Parathyroid adenoma (tissue), 2 donors: Measurements from ENCODE around the gene DPYSL4.

Experiments used
- H2AFZ ChIP-seq: fragments of 300-600 bp; sonication (generic); one replicate; pipeline ENCODE4 v1.7.0; 2017; ENCODE audit warnings: antibody characterized with exemption, mild to moderate bottlenecking
- H3K27ac ChIP-seq: fragments of 300-600 bp; sonication (generic); one replicate; pipeline ENCODE4 v1.7.0; 2017
- H3K27me3 ChIP-seq: fragments of 300-600 bp; sonication (generic); one replicate; pipeline ENCODE4 v1.7.0; 2017; ENCODE audit warnings: low read length; ENCODE audit not compliant: control insufficient read depth, insufficient read depth
- H3K36me3 ChIP-seq: fragments of 300-600 bp; sonication (generic); one replicate; pipeline ENCODE4 v1.7.0; 2017; ENCODE audit warnings: low read length; ENCODE audit not compliant: control insufficient read depth, insufficient read depth
- H3K4me1 ChIP-seq: fragments of 300-600 bp; sonication (generic); one replicate; pipeline ENCODE4 v1.7.0; 2017; ENCODE audit warnings: control low read depth
- H3K4me2 ChIP-seq: fragments of 300-600 bp; sonication (generic); one replicate; pipeline ENCODE4 v1.7.0; 2017; ENCODE audit warnings: low read length
- H3K4me3 ChIP-seq: fragments of 300-600 bp; sonication (generic); one replicate; pipeline ENCODE4 v1.7.0; 2017; ENCODE audit warnings: low read depth, low read length
- H3K79me2 ChIP-seq: fragments of 300-600 bp; sonication (generic); one replicate; pipeline ENCODE4 v1.7.0; 2017; ENCODE audit warnings: control low read depth
- H3K9ac ChIP-seq: fragments of 300-600 bp; sonication (generic); one replicate; pipeline ENCODE4 v1.7.0; 2017; ENCODE audit warnings: mild to moderate bottlenecking
- H3K9me3 ChIP-seq: fragments of 300-600 bp; sonication (generic); one replicate; pipeline ENCODE4 v1.7.0; 2017; ENCODE audit warnings: low read length; ENCODE audit not compliant: control insufficient read depth
- TF ChIP-seq, protein P1 (sequence below): fragments of 300-600 bp; sonication (generic); IDR thresholded peaks from one replicate; pipeline ENCODE4 v1.7.0; 2017; ENCODE audit warnings: antibody characterized with exemption, mild to moderate bottlenecking
- donor health status: primary hyperparathyroidism.

DPYSL4 gene

DNA sequence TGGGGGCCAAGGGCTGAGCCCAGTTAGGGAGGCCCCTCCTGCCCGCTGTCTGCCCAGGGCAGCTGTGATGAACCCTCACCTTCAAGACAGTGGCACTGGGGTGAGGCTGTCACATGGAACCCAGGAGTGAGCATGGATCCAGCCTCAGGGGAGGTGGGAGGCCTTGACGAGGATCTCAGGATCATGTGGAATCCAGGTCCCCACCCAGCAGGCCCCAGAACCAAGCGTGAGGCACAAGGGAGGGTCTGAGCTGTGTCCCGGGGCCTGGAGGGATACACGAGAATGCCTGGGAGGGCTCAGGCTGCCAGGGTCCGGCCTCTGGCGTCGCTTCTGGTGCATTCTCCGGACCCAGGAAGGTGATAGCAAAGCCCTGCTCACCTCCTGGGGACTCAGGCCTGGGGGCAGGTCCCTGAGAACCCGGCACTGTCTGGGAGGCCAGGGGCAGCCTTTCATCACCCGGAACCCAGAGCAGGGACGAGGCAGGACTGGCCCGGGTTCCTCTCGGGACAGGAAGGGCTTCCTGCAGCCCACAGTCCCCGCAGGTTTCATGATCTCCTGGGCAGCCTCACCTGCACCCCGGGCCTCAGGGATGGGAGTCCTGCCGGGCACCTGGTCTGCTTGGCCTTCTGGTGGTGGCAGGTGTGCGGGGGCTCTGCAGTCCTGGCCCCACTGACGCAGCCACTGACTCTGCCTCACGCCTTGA is 17.5 kb downstream of the DPYSL4 start:
- Histone ChIP-seq H3K4me3 (no peak overlapping the region), H3K9me3 (no peaks in the 10 kb centered on the region), H2AFZ (no peak overlapping the region), H3K4me2 (no peak overlapping the region), H3K79me2 (no peaks in the 10 kb centered on the region), H3K9ac (no peak overlapping the region), H3K36me3 (no peaks in the 10 kb centered on the region), H3K4me1 (no peaks in the 10 kb centered on the region), H3K27me3 (no peaks in the 10 kb centered on the region), H3K27ac (no peak overlapping the region)
- TF ChIP-seq, protein P1, sequence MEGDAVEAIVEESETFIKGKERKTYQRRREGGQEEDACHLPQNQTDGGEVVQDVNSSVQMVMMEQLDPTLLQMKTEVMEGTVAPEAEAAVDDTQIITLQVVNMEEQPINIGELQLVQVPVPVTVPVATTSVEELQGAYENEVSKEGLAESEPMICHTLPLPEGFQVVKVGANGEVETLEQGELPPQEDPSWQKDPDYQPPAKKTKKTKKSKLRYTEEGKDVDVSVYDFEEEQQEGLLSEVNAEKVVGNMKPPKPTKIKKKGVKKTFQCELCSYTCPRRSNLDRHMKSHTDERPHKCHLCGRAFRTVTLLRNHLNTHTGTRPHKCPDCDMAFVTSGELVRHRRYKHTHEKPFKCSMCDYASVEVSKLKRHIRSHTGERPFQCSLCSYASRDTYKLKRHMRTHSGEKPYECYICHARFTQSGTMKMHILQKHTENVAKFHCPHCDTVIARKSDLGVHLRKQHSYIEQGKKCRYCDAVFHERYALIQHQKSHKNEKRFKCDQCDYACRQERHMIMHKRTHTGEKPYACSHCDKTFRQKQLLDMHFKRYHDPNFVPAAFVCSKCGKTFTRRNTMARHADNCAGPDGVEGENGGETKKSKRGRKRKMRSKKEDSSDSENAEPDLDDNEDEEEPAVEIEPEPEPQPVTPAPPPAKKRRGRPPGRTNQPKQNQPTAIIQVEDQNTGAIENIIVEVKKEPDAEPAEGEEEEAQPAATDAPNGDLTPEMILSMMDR: no peak

GRCh38 chr10:132204781-132205473 is 18.2 kb downstream of the DPYSL4 start:
- Histone ChIP-seq H3K27me3 (no peaks in the 10 kb centered on the region), H3K9me3 (no peaks in the 10 kb centered on the region), H3K4me2 (no peak overlapping the region), H3K79me2 (no peaks in the 10 kb centered on the region), H3K27ac (no peak overlapping the region), H3K36me3 (no peaks in the 10 kb centered on the region), H3K9ac (no peak overlapping the region), H2AFZ (no peak overlapping the region), H3K4me1 (no peaks in the 10 kb centered on the region), H3K4me3 (no peak overlapping the region)
- TF ChIP-seq, protein P1: no peak

GRCh38 chr10:132205650-132206376 is 19.1 kb downstream of the DPYSL4 start:
- no peak overlapping the region for H3K4me2 ChIP-seq
- no peaks in the 10 kb centered on the region for H3K27me3 ChIP-seq
- no peaks in the 10 kb centered on the region for H3K79me2 ChIP-seq
- H3K4me3 ChIP-seq: no peak overlapping the region
- H3K9me3 ChIP-seq: no peaks in the 10 kb centered on the region
- H3K4me1 ChIP-seq: no peaks in the 10 kb centered on the region
- no peak overlapping the region for H2AFZ ChIP-seq
- H3K27ac ChIP-seq: no peak overlapping the region
- no peaks in the 10 kb centered on the region for H3K36me3 ChIP-seq
- TF ChIP-seq, protein P1: no peak
- H3K9ac ChIP-seq: no peak overlapping the region

DNA sequence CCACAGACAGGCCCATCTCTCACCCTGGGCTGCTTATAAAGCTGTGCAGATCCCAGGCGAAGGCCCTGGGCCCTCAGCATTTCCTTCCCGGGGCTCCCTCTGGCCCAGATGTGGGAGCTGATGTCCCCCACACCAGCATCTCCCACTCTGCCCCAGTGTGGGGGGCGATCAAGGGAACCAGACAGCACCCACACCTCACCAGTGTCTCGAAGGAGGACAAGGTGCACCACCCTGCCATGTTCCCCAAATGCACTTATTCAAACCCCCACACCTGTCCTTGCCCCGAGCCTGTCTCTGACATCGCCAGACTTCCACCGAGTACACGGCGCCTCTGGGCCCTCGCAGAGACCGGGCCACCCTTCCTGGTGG is 19.6 kb downstream of the DPYSL4 start:
- Histone ChIP-seq H3K36me3 (no peaks in the 10 kb centered on the region), H3K4me3 (no peak overlapping the region), H3K27me3 (no peaks in the 10 kb centered on the region), H3K79me2 (no peaks in the 10 kb centered on the region), H3K9ac (no peak overlapping the region), H2AFZ (no peak overlapping the region), H3K9me3 (no peaks in the 10 kb centered on the region), H3K4me1 (no peaks in the 10 kb centered on the region), H3K4me2 (no peak overlapping the region), H3K27ac (no peak overlapping the region)
- TF ChIP-seq, protein P1: no peak
